SJSA1 (cell line): ENCODE results near the gene USP34. TPM values are rescaled to one million over a fixed set of nuclear protein-coding genes. Genes with fewer than 3 reads are reported as not detected.
"Not testable (repeated sequence)": the region's sequence is repeated elsewhere in the genome, so short reads cannot be mapped to it uniquely, and the experiment has no call there.

ENCODE experiments used
- DNase-seq, 2 experiments: peaks; one replicate each; pipeline ENCODE4 v3.0.0-alpha.2; 2015 to 2020; ENCODE audit warnings: low spot score in 2 of 2, low read depth in 1 of 2
- H3K27ac ChIP-seq: fragments of 250-450 bp; sonication (Bioruptor Pico); 2 replicates; pipeline ENCODE4 v1.5.1; 2020; ENCODE audit warnings: mild to moderate bottlenecking, moderate library complexity
- H3K27me3 ChIP-seq: fragments of 250-450 bp; sonication (Bioruptor Pico); replicated peaks from 2 replicates; pipeline ENCODE4 v1.5.1; 2020; ENCODE audit warnings: mild to moderate bottlenecking, moderate library complexity
- H3K36me3 ChIP-seq: fragments of 250-450 bp; sonication (Bioruptor Pico); 2 replicates; pipeline ENCODE4 v1.5.1; 2020; ENCODE audit warnings: mild to moderate bottlenecking
- H3K4me1 ChIP-seq: fragments of 250-450 bp; sonication (Bioruptor Pico); replicated peaks from 2 replicates; pipeline ENCODE4 v1.6.1; 2021; ENCODE audit warnings: mild to moderate bottlenecking
- H3K4me3 ChIP-seq: fragments of 250-450 bp; sonication (Bioruptor Pico); 2 replicates; pipeline ENCODE4 v1.5.1; 2020; ENCODE audit warnings: mild to moderate bottlenecking
- H3K9me3 ChIP-seq: fragments of 250-450 bp; sonication (Bioruptor Pico); replicated peaks from 2 replicates; pipeline ENCODE4 v1.5.1; 2020; ENCODE audit warnings: mild to moderate bottlenecking
- total RNA-seq: library from RNA; depleted of rRNA; stranded (reverse); fragments of >200 nt; shearing (Covaris generic); gene quantifications from 2 replicates; pipeline ENCODE4 v1.2.3, GENCODE V29; 2014

Gene USP34
- total RNA-seq, 1 experiment from 2014 or later = 59.1 TPM

- no peak for DNase-seq
- H3K4me3 ChIP-seq = no peak overlapping the region
- H3K36me3 ChIP-seq = peaks cover 23% of the 10 kb centered on the region
- H3K27ac ChIP-seq = no peak overlapping the region
- no peaks in the 10 kb centered on the region for H3K9me3 ChIP-seq
- no peaks in the 10 kb centered on the region for H3K27me3 ChIP-seq
- H3K4me1 ChIP-seq = no peaks in the 10 kb centered on the region
Observed at GRCh38 chr2:61196671-61197070, 274.2 kb downstream of the USP34 start.

GRCh38 chr2:61194646-61195045 lies 276.2 kb downstream of the USP34 start:
- H3K4me3 ChIP-seq, H3K4me1 ChIP-seq, H3K27ac ChIP-seq, DNase-seq, H3K9me3 ChIP-seq, H3K27me3 ChIP-seq: not testable (repeated sequence)
- H3K36me3 ChIP-seq = peaks cover 36% of the 10 kb centered on the region

- DNase-seq = no peak
- no peak overlapping the region for H3K27ac ChIP-seq
- no peaks in the 10 kb centered on the region for H3K9me3 ChIP-seq
- H3K27me3 ChIP-seq = no peaks in the 10 kb centered on the region
- peaks cover 37% of the 10 kb centered on the region for H3K36me3 ChIP-seq
- no peaks in the 10 kb centered on the region for H3K4me1 ChIP-seq
- H3K4me3 ChIP-seq = no peak overlapping the region
Observed at GRCh38 chr2:61193670-61194561, 277.0 kb downstream of the USP34 start.

GRCh38 chr2:61187085-61187484 lies 283.8 kb downstream of the USP34 start:
- DNase-seq = no peak
- Histone ChIP-seq H3K27me3 (no peaks in the 10 kb centered on the region), H3K4me1 (no peaks in the 10 kb centered on the region), H3K9me3 (no peaks in the 10 kb centered on the region), H3K4me3 (no peak overlapping the region), H3K36me3 (peaks cover 92% of the 10 kb centered on the region), H3K27ac (no peak overlapping the region)

GRCh38 chr2:61185231-61185728 lies 285.6 kb downstream of the USP34 start:
- Histone ChIP-seq H3K27me3 (no peaks in the 10 kb centered on the region), H3K4me1 (peaks cover under 1% of the 10 kb centered on the region; the same call in 1 of the 2 replicates), H3K36me3 (peaks cover 94% of the 10 kb centered on the region), H3K27ac (no peak overlapping the region), H3K4me3 (no peak overlapping the region), H3K9me3 (no peaks in the 10 kb centered on the region)
- no peak for DNase-seq

GRCh38 chr2:61184263-61184662 lies 286.6 kb downstream of the USP34 start:
- Histone ChIP-seq H3K4me1 (peaks cover 10% of the 10 kb centered on the region), H3K4me3 (no peak overlapping the region), H3K27me3 (no peaks in the 10 kb centered on the region), H3K36me3 (peaks cover 94% of the 10 kb centered on the region), H3K27ac (no peak overlapping the region), H3K9me3 (no peaks in the 10 kb centered on the region)
- DNase-seq = no peak

- H3K4me3 ChIP-seq = no peak overlapping the region
- no peaks in the 10 kb centered on the region for H3K9me3 ChIP-seq
- DNase-seq = no peak
- no peak overlapping the region for H3K27ac ChIP-seq
- no peaks in the 10 kb centered on the region for H3K27me3 ChIP-seq
- H3K4me1 ChIP-seq = peaks cover 15% of the 10 kb centered on the region
- peaks cover 97% of the 10 kb centered on the region for H3K36me3 ChIP-seq
Observed at GRCh38 chr2:61183795-61184194, 287.1 kb downstream of the USP34 start.

- Histone ChIP-seq H3K27me3 (no peaks in the 10 kb centered on the region), H3K27ac (no peak overlapping the region), H3K36me3 (peaks cover 87% of the 10 kb centered on the region), H3K4me1 (peaks cover 27% of the 10 kb centered on the region), H3K4me3 (no peak overlapping the region), H3K9me3 (no peaks in the 10 kb centered on the region)
- DNase-seq = no peak
Observed at GRCh38 chr2:61182059-61182383, 288.9 kb downstream of the USP34 start.

GRCh38 chr2:61181382-61182058 lies 289.4 kb downstream of the USP34 start:
- no peak overlapping the region for H3K27ac ChIP-seq
- no peak overlapping the region for H3K4me3 ChIP-seq
- no peak for DNase-seq
- H3K36me3 ChIP-seq = peaks cover 82% of the 10 kb centered on the region
- H3K27me3 ChIP-seq = no peaks in the 10 kb centered on the region
- H3K4me1 ChIP-seq = peaks cover 28% of the 10 kb centered on the region
- no peaks in the 10 kb centered on the region for H3K9me3 ChIP-seq

- Histone ChIP-seq H3K4me3 (no peak overlapping the region), H3K4me1 (peaks cover 32% of the 10 kb centered on the region), H3K27me3 (no peaks in the 10 kb centered on the region), H3K27ac (no peak overlapping the region), H3K36me3 (peaks cover 73% of the 10 kb centered on the region), H3K9me3 (no peaks in the 10 kb centered on the region)
- no peak for DNase-seq
Observed at GRCh38 chr2:61180686-61181085, 290.2 kb downstream of the USP34 start.

GRCh38 chr2:61179701-61180639 lies 290.9 kb downstream of the USP34 start:
- no peak for DNase-seq
- H3K27ac ChIP-seq = no peak overlapping the region
- H3K9me3 ChIP-seq = no peaks in the 10 kb centered on the region
- H3K36me3 ChIP-seq = peaks cover 66% of the 10 kb centered on the region
- no peak overlapping the region for H3K4me3 ChIP-seq
- H3K27me3 ChIP-seq = no peaks in the 10 kb centered on the region
- H3K4me1 ChIP-seq = peaks cover 32% of the 10 kb centered on the region

GRCh38 chr2:61178603-61179545 lies 292.0 kb downstream of the USP34 start:
- Histone ChIP-seq H3K27ac (no peak overlapping the region), H3K4me1 (peaks cover 32% of the 10 kb centered on the region), H3K27me3 (no peaks in the 10 kb centered on the region), H3K4me3 (no peak overlapping the region), H3K9me3 (no peaks in the 10 kb centered on the region), H3K36me3 (peaks cover 55% of the 10 kb centered on the region)
- DNase-seq = no peak
